Activated B cell treated with CpG ODN at 0.5 μM for 24 hours (primary cell): Measurements from ENCODE around the gene SIGLEC15. TPM values are rescaled to one million over a fixed set of nuclear protein-coding genes. Genes with fewer than 3 reads are reported as not detected.
A peak's percentile ranks its signal among the peaks of the same experiment; 100 is the strongest.

Experiments
- ATAC-seq: fragments of 200-7000 bp; cut with Tn5 transposase; one replicate; pipeline ENCODE4 v1.10.0; 2021; ENCODE audit warnings: low read depth, mild to moderate bottlenecking, moderate library complexity
- CTCF ChIA-PET: fragments of 350-600 bp; sonication (Branson Sonifier 250); formaldehyde crosslinking; loops from one replicate; lab custom pipeline; 2021; ENCODE audit warnings: antibody characterized with exemption; lab: Charles Lee
- POLR2A ChIA-PET: fragments of 350-600 bp; sonication (Branson Sonifier 250); formaldehyde crosslinking; loops from one replicate; lab custom pipeline; 2021; ENCODE audit warnings: antibody characterized with exemption; lab: Charles Lee
- DNase-seq: peaks from one replicate; pipeline ENCODE4 v3.0.0; 2022
- H3K27ac Mint-ChIP-seq: one replicate; pipeline ENCODE4 v1.8.0; 2020; ENCODE audit warnings: mixed read lengths
- H3K27me3 Mint-ChIP-seq: one replicate; pipeline ENCODE4 v1.8.0; 2021; ENCODE audit warnings: mixed read lengths
- H3K36me3 Mint-ChIP-seq: one replicate; pipeline ENCODE4 v1.8.0; 2021; ENCODE audit warnings: low read depth, mixed read lengths
- H3K4me1 Mint-ChIP-seq: one replicate; pipeline ENCODE4 v1.8.0; 2021; ENCODE audit warnings: mixed read lengths
- H3K4me3 Mint-ChIP-seq: one replicate; pipeline ENCODE4 v1.8.0; 2020; ENCODE audit warnings: mild to moderate bottlenecking, mixed read lengths
- H3K9me3 Mint-ChIP-seq: one replicate; pipeline ENCODE4 v1.8.0; 2020; ENCODE audit warnings: mixed read lengths
- intact Hi-C: fragments of 100-400 bp; cut with micrococcal nuclease; formaldehyde crosslinking; loops from one replicate; pipeline ENCODE4 v1.15.1; 2024
- total RNA-seq: library from RNA; stranded (reverse); gene quantifications from 2 replicates; pipeline ENCODE4 v1.2.3, GENCODE V29; 2022
- TF ChIP-seq, protein P1 (sequence below): fragments of 200-600 bp; IDR thresholded peaks from one replicate; pipeline ENCODE4 v1.8.0; 2022; ENCODE audit warnings: antibody characterized with exemption, mild to moderate bottlenecking

SIGLEC15 gene
- total RNA-seq, 1 donor from 2014 or later = not detected

DNA sequence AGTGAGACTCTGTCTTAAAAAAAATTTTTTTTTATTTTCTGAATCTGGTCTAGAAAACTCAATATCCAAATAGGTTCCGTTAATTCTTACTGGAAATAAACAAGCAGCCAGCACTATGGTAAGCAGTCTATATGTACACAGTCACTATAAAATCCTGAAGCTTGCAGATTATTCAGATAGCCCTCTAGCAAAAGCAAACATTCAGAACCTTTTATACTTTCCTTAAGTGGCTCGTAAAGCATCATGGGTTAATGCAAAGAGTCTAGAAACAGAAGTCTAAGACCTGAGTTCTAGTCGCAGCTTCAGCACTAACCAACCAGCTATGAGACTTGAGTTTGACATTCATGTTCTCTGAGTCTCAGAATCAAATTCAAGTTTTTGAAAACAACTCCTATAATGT is 51.9 kb downstream of the SIGLEC15 start:
- Mint-ChIP-seq H3K4me1 (peaks cover 23% of the 10 kb centered on the region), H3K4me3 (no peak overlapping the region), H3K36me3 (peaks cover 73% of the 10 kb centered on the region), H3K27ac (no peak overlapping the region), H3K27me3 (no peaks in the 10 kb centered on the region), H3K9me3 (peaks cover 13% of the 10 kb centered on the region)
- TF ChIP-seq, protein P1, sequence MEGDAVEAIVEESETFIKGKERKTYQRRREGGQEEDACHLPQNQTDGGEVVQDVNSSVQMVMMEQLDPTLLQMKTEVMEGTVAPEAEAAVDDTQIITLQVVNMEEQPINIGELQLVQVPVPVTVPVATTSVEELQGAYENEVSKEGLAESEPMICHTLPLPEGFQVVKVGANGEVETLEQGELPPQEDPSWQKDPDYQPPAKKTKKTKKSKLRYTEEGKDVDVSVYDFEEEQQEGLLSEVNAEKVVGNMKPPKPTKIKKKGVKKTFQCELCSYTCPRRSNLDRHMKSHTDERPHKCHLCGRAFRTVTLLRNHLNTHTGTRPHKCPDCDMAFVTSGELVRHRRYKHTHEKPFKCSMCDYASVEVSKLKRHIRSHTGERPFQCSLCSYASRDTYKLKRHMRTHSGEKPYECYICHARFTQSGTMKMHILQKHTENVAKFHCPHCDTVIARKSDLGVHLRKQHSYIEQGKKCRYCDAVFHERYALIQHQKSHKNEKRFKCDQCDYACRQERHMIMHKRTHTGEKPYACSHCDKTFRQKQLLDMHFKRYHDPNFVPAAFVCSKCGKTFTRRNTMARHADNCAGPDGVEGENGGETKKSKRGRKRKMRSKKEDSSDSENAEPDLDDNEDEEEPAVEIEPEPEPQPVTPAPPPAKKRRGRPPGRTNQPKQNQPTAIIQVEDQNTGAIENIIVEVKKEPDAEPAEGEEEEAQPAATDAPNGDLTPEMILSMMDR = no peak
- ChIA-PET CTCF (interaction anchor here (1.4 to 9.2 kb wide), 4 partner anchors 148 to 213 kb away, joined by 4 to 180 read pairs (median 70); partner anchors contain the start of gene SLC14A1), POLR2A (interaction anchor here (2.0 kb wide), 1 partner anchor 190 kb away, joined by 8 read pairs; no protein-coding TSS in a partner anchor)
- no peak for DNase-seq
- no peak for ATAC-seq
- intact Hi-C loops = no loop called here

DNA sequence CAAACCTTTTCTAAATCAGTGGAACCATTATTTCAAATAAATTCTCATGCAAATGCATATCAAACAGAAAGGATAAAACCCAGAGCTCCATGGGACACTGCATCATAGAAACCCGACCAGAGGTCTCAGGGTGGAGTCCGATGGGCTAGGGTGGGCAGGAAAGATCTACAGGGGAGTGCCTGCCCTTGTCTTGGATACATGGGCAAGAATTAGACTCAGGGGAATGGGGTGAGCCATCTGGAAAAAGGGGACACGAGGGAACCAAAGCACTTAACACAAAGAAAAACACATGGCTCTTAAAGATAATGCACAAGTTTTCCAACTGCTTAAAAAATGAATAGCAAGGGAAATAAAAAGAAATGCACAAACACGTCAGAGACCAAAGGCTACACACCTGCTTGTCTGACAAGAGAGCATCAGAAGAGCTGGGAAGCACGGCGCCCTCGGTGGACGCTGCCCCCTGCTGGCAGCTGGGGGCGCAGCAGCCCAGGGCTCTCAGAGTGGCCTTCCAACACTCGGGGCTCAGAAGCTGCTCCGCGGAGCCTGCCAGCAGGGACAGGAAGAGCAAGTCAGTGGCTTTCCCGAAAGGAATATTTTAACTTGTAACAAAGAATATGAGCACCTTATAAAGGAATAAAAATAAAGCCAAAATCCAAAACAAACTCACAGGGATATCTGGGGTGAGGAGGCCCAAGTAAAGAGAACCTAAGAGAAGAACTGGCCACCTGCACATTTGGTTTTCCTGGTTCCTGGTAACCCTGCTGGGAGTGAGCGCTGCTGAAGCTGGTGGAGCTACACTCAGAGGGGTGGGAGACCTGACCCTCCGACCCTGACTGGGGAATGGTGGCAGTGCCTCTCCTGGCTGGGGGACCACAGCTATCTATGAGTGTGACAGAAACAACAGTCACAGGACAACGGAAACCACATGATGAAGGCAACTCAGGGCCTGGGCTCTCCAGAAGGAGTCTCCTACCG is 54.5 kb downstream of the SIGLEC15 start:
- Mint-ChIP-seq H3K9me3 (peaks cover 4% of the 10 kb centered on the region), H3K4me3 (no peak overlapping the region), H3K4me1 (peaks cover 11% of the 10 kb centered on the region), H3K27me3 (no peaks in the 10 kb centered on the region), H3K27ac (peak overlapping the region; percentile 41), H3K36me3 (peaks cover 70% of the 10 kb centered on the region)
- peak; percentile 92 for ATAC-seq
- intact Hi-C loops = loop anchor here (1.0 to 2.0 kb wide), 5 partner anchors 15 to 215 kb away; no protein-coding TSS in a partner anchor
- ChIA-PET CTCF (interaction anchor here (0.7 to 9.2 kb wide), 26 partner anchors 9 to 259 kb away, joined by 3 to 180 read pairs (median 4); partner anchors contain the start of gene SLC14A1), POLR2A (interaction anchor here (0.8 to 2.4 kb wide), 2 partner anchors 193 to 214 kb away, joined by 4 to 8 read pairs; no protein-coding TSS in a partner anchor)
- DNase-seq = peak; percentile 62
- TF ChIP-seq, protein P1 = peak; percentile 93

DNA sequence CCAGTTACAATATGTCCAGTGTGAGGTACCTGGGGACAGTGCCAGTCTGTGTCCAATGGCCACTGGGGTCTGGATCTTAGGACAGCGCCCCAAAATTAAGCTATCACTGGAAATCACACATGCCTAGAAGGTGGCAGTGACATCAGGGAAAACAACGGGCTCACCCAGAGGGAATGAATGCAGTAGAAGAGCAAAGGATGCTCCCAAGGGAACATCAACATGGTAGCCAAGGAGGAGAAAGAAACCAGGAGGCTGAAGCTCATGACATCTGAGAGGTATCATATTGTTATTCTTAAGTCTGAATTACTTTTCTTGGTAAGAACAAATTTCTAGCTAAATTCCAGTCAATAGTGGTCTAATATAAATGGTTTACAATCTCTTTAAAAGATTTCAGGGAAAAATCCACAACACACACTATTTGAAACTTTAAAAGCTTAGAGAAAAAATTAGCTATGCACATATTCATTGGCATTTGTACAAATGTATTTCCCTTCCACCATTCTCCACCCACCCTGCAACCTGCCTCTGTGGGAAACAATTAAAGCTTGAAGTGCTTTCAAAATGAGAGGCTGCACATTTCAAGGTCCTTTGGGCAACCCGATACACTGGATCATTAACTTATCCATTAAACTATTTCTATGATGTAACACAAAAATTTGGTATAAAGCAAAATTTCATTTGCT is 55.5 kb downstream of the SIGLEC15 start:
- DNase-seq (no peak), ATAC-seq (no peak)
- Mint-ChIP-seq H3K4me1 (peaks cover 6% of the 10 kb centered on the region), H3K27ac (no peak overlapping the region), H3K36me3 (peaks cover 64% of the 10 kb centered on the region), H3K9me3 (no peaks in the 10 kb centered on the region), H3K27me3 (no peaks in the 10 kb centered on the region), H3K4me3 (no peak overlapping the region)
- POLR2A ChIA-PET = no interaction called here
- intact Hi-C loops = loop anchor here (1.0 kb wide), 2 partner anchors 158 to 190 kb away; no protein-coding TSS in a partner anchor
- TF ChIP-seq, protein P1 = no peak
- CTCF ChIA-PET = interaction anchor here (0.9 to 9.2 kb wide), 16 partner anchors 10 to 260 kb away, joined by 3 to 180 read pairs (median 4); partner anchors contain the start of gene SLC14A1

GRCh38 chr18:45887585-45887984 is 62.1 kb downstream of the SIGLEC15 start:
- H3K27me3 Mint-ChIP-seq = no peaks in the 10 kb centered on the region
- no peak overlapping the region for H3K27ac Mint-ChIP-seq
- intact Hi-C loops = no loop called here
- H3K4me3 Mint-ChIP-seq = no peak overlapping the region
- no peak for DNase-seq
- TF ChIP-seq, protein P1 = no peak
- no peaks in the 10 kb centered on the region for H3K9me3 Mint-ChIP-seq
- H3K4me1 Mint-ChIP-seq = no peaks in the 10 kb centered on the region
- ChIA-PET CTCF (no interaction called here), POLR2A (no interaction called here)
- H3K36me3 Mint-ChIP-seq = peaks cover 60% of the 10 kb centered on the region
- no peak for ATAC-seq
